ES-I3 (cell line): ENCODE measurements around the gene FIP1L1.

ENCODE experiments used
- H3K36me3 ChIP-seq: 2 replicates; pipeline ENCODE4 v1.6.1; 2013; ENCODE audit warnings: mild to moderate bottlenecking, low read length, control low read depth, moderate library complexity; ENCODE audit not compliant: insufficient read depth
- H3K4me1 ChIP-seq: 2 replicates; pipeline ENCODE4 v1.6.1; 2013; ENCODE audit warnings: mild to moderate bottlenecking, control low read depth, low read length; ENCODE audit not compliant: insufficient read depth
- H3K9ac ChIP-seq: 2 replicates; pipeline ENCODE4 v1.6.1; 2013; ENCODE audit warnings: low read depth, mild to moderate bottlenecking, low read length, moderate library complexity
- H3K9me3 ChIP-seq: 2 replicates; pipeline ENCODE4 v1.6.1; 2013; ENCODE audit warnings: mild to moderate bottlenecking, low read length, moderate library complexity; ENCODE audit not compliant: control insufficient read depth, insufficient read depth

The FIP1L1 gene

GRCh38 chr4:53490161-53490956 lies 112.9 kb downstream of the FIP1L1 start:
- Histone ChIP-seq H3K9ac (no peak overlapping the region), H3K4me1 (peaks cover 3% of the 10 kb centered on the region; the same call in 1 of the 2 replicates), H3K9me3 (no peaks in the 10 kb centered on the region), H3K36me3 (no peaks in the 10 kb centered on the region)

GRCh38 chr4:53490965-53491622 lies 113.7 kb downstream of the FIP1L1 start:
- Histone ChIP-seq H3K9me3 (no peaks in the 10 kb centered on the region), H3K9ac (no peak overlapping the region), H3K36me3 (no peaks in the 10 kb centered on the region), H3K4me1 (peaks cover 3% of the 10 kb centered on the region; the same call in 1 of the 2 replicates)

GRCh38 chr4:53494851-53495250 lies 117.4 kb downstream of the FIP1L1 start:
- Histone ChIP-seq H3K36me3 (no peaks in the 10 kb centered on the region), H3K9ac (no peak overlapping the region), H3K4me1 (peaks cover 10% of the 10 kb centered on the region), H3K9me3 (no peaks in the 10 kb centered on the region)

- Histone ChIP-seq H3K9me3 (no peaks in the 10 kb centered on the region), H3K4me1 (peaks cover 8% of the 10 kb centered on the region; the same call in 1 of the 2 replicates), H3K36me3 (no peaks in the 10 kb centered on the region), H3K9ac (no peak overlapping the region)
These were observed 120.2 kb downstream of the FIP1L1 start for GRCh38 chr4:53497487-53498244.

GRCh38 chr4:53498706-53499105 lies 121.3 kb downstream of the FIP1L1 start:
- no peaks in the 10 kb centered on the region for H3K36me3 ChIP-seq
- H3K9me3 ChIP-seq = no peaks in the 10 kb centered on the region
- H3K9ac ChIP-seq = no peak overlapping the region
- peaks cover 8% of the 10 kb centered on the region; the same call in 1 of the 2 replicates for H3K4me1 ChIP-seq

GRCh38 chr4:53499791-53500190 lies 122.3 kb downstream of the FIP1L1 start:
- Histone ChIP-seq H3K36me3 (no peaks in the 10 kb centered on the region), H3K4me1 (peaks cover 8% of the 10 kb centered on the region; the same call in 1 of the 2 replicates)

GRCh38 chr4:53500546-53500945 lies 123.1 kb downstream of the FIP1L1 start:
- Histone ChIP-seq H3K9me3 (no peaks in the 10 kb centered on the region), H3K4me1 (peaks cover 8% of the 10 kb centered on the region; the same call in 1 of the 2 replicates), H3K36me3 (no peaks in the 10 kb centered on the region), H3K9ac (no peak overlapping the region)

More at GRCh38 chr4:53499791-53500190, 122.3 kb downstream of the FIP1L1 start:
- Histone ChIP-seq H3K9me3 (no peaks in the 10 kb centered on the region), H3K9ac (no peak overlapping the region)

- H3K9ac ChIP-seq = no peak overlapping the region
- no peaks in the 10 kb centered on the region for H3K36me3 ChIP-seq
- no peaks in the 10 kb centered on the region for H3K9me3 ChIP-seq
- peaks cover 8% of the 10 kb centered on the region; the same call in 1 of the 2 replicates for H3K4me1 ChIP-seq
These were observed 124.1 kb downstream of the FIP1L1 start for GRCh38 chr4:53501561-53501960.

- no peak overlapping the region for H3K9ac ChIP-seq
- H3K36me3 ChIP-seq = no peaks in the 10 kb centered on the region
- H3K4me1 ChIP-seq = peaks cover 7% of the 10 kb centered on the region; the same call in 1 of the 2 replicates
- H3K9me3 ChIP-seq = no peaks in the 10 kb centered on the region
These were observed 124.7 kb downstream of the FIP1L1 start for GRCh38 chr4:53502094-53502493.

GRCh38 chr4:53505947-53506346 lies 128.5 kb downstream of the FIP1L1 start:
- no peaks in the 10 kb centered on the region for H3K9me3 ChIP-seq

GRCh38 chr4:53507058-53507457 lies 129.6 kb downstream of the FIP1L1 start:
- Histone ChIP-seq H3K4me1 (no peaks in the 10 kb centered on the region), H3K36me3 (no peaks in the 10 kb centered on the region), H3K9me3 (no peaks in the 10 kb centered on the region), H3K9ac (no peak overlapping the region)

More at GRCh38 chr4:53505947-53506346, 128.5 kb downstream of the FIP1L1 start:
- no peaks in the 10 kb centered on the region for H3K4me1 ChIP-seq
- no peaks in the 10 kb centered on the region for H3K36me3 ChIP-seq
- H3K9ac ChIP-seq = no peak overlapping the region

- H3K9me3 ChIP-seq = no peaks in the 10 kb centered on the region
- H3K36me3 ChIP-seq = no peaks in the 10 kb centered on the region
- H3K9ac ChIP-seq = no peak overlapping the region
- H3K4me1 ChIP-seq = no peaks in the 10 kb centered on the region
These were observed 130.3 kb downstream of the FIP1L1 start for GRCh38 chr4:53507671-53508286.

GRCh38 chr4:53508446-53508845 lies 131.0 kb downstream of the FIP1L1 start:
- Histone ChIP-seq H3K9me3 (no peaks in the 10 kb centered on the region), H3K9ac (no peak overlapping the region), H3K4me1 (no peaks in the 10 kb centered on the region), H3K36me3 (no peaks in the 10 kb centered on the region)

- no peaks in the 10 kb centered on the region for H3K4me1 ChIP-seq
- H3K9me3 ChIP-seq = no peaks in the 10 kb centered on the region
- H3K9ac ChIP-seq = no peak overlapping the region
- H3K36me3 ChIP-seq = no peaks in the 10 kb centered on the region
These were observed 132.9 kb downstream of the FIP1L1 start for GRCh38 chr4:53510321-53510720.
